NOMO-1 treated with DMSO at 0.1 percent for 48 hours (cell line): ENCODE results near the gene FABP7.

Experiments used
- DNase-seq: peaks from one replicate; lab custom pipeline; 2025; ENCODE audit not compliant: unreplicated experiment; lab: John Stamatoyannopoulos, UW

Gene FABP7

DNA sequence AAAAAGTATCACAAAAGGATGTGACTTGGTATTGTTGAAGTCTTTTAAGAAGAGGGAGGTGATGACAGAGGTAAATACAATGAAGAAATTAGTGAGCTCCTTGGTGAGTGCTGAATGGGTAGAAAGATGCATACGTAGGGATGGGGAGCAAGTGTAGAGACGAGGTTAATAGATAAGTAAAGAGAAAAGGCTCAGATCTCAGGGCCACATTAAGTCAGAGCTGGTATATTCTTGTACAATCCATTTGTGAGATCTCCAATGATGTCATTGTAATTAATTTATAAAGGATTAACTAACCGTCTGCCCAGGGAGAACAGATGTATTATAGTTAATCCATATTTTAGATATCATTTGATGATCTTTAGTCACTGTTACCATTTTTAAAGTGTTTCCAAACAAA, 52.9 kb downstream of the FABP7 start:
- DNase-seq, result no peak

DNA sequence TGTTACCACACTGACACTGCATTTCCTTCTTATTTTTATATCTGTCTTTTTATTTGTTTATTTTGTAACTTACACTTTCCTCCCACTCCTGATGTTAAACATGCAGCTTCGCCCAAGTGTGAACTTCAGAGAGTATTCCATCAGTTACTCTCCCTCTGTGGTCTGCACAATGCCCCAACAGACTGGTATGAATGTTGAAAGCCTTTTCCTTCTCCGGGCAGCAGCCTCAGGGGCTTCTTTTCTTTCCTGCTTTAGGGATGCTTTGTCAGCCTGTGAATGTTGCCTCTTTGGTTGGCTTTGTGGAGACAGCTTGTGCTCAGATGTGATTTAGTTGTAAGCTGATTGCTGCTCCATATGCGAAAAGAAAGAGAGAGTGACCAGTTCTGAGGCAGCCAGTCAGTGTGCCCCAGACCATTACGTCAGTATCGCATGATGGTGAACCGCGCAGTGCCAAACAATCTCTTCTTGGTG, 53.5 kb downstream of the FABP7 start:
- no peak for DNase-seq
